Measurements from ENCODE around the gene IFI30. TPM values are rescaled to one million over a fixed set of nuclear protein-coding genes. Genes with fewer than 3 reads are reported as not detected.

The IFI30 gene
- polyA plus RNA-seq, 1 of the 3 experiments (the other 2 are of a cell fraction) = 11.6 TPM

- no peak for TF ChIP-seq CHD2 (IDR thresholded peaks at IDR 0.05; ENCODE audit: low read length, partially characterized antibody)
Measured at GRCh38 chr19:18144361-18144760, 29.3 kb upstream of the IFI30 start (continued).

DNA sequence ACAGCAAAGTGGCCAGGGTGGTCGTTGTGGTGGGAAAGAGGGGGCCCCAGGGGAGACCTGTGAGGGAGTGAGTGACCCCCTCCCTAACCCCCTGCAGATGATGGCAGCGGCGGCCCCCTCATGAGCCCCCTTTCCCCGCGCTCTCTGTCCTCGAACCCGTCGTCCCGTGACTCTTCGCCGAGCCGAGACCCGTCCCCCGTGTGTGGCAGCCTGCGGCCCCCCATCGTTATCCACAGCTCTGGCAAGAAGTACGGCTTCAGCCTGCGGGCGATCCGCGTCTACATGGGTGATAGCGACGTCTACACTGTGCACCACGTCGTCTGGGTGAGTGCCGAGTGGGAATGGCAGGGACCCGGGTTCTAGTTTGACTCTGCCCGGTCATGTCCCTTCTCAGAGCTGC is 28.7 kb upstream of the IFI30 start:
- Histone ChIP-seq H3K27ac (ENCODE audit: low read depth in 2 of 2, low read length in 1 of 2) (no peak overlapping the region), H3K4me3 (ENCODE audit: low read depth in 2 of 2, low read length in 1 of 2) (no peak overlapping the region), H3K4me1 (ENCODE audit: control insufficient read depth in 1 of 2, insufficient read depth in 2 of 2, low read depth in 1 of 2, low read length in 1 of 2) (no peaks in the 10 kb centered on the region), H3K4me2 (no peak overlapping the region), H2AFZ (ENCODE audit: low read depth) (no peak overlapping the region), H3K36me3 (replicated peaks in 1 of 2; ENCODE audit: control insufficient read depth in 1 of 2, insufficient read depth in 2 of 2, low read length in 1 of 2) (peaks cover 12 to 25% of the 10 kb centered on the region in 2 experiments), H3K9ac (no peak overlapping the region), H3K79me2 (ENCODE audit: insufficient read depth) (no peaks in the 10 kb centered on the region), H3K9me3 (no peaks in the 10 kb centered on the region), H4K20me1 (ENCODE audit: insufficient read depth) (no peaks in the 10 kb centered on the region), H3K9me2 (no peaks in the 10 kb centered on the region), H3K27me3 (ENCODE audit: insufficient read depth) (no peaks in the 10 kb centered on the region), H3F3A (replicated peaks; ENCODE audit: insufficient read depth) (no peaks in the 10 kb centered on the region)
- CTCF ChIA-PET = interaction anchor here (0.6 kb wide), 1 partner anchor 86 kb away, joined by 5 read pairs; no protein-coding TSS in a partner anchor
- no peak for DNase-seq
- 96% methylated on average over 28 of the region's 28 CpGs for WGBS (ENCODE audit: low lambda C conversion rate)
- POLR2A ChIA-PET = no interaction called here
- no peak for TF ChIP-seq SMC3 (IDR thresholded peaks at IDR 0.05; ENCODE audit: low read depth, low read length)
- TF ChIP-seq GABPA (IDR thresholded peaks at IDR 0.05; ENCODE audit: low read depth) = no peak
- TF ChIP-seq IRF3 (IDR thresholded peaks at IDR 0.05; ENCODE audit: low read depth, low read length) = no peak
- no peak for TF ChIP-seq POLR2AphosphoS5 (IDR thresholded peaks at IDR 0.05; ENCODE audit: low read depth, low read length)
- no peak for TF ChIP-seq FOXJ3 (CRISPR knock-in tag; IDR thresholded peaks at IDR 0.05)
- TF ChIP-seq, protein P1, sequence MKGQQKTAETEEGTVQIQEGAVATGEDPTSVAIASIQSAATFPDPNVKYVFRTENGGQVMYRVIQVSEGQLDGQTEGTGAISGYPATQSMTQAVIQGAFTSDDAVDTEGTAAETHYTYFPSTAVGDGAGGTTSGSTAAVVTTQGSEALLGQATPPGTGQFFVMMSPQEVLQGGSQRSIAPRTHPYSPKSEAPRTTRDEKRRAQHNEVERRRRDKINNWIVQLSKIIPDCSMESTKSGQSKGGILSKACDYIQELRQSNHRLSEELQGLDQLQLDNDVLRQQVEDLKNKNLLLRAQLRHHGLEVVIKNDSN (IDR thresholded peaks at IDR 0.05; ENCODE audit: borderline replicate concordance, low read depth) = no peak
- TF ChIP-seq RCOR1 (IDR thresholded peaks at IDR 0.05; ENCODE audit: low read length) = no peak

- Histone ChIP-seq H3K79me2 (ENCODE audit: insufficient read depth) (no peaks in the 10 kb centered on the region), H3K27ac (ENCODE audit: low read depth in 2 of 2, low read length in 1 of 2) (no peak overlapping the region), H4K20me1 (ENCODE audit: insufficient read depth) (no peaks in the 10 kb centered on the region), H3K9me2 (no peaks in the 10 kb centered on the region), H3K4me1 (ENCODE audit: control insufficient read depth in 1 of 2, insufficient read depth in 2 of 2, low read depth in 1 of 2, low read length in 1 of 2) (no peaks in the 10 kb centered on the region), H3K27me3 (ENCODE audit: insufficient read depth) (no peaks in the 10 kb centered on the region), H3K4me3 (ENCODE audit: low read depth in 2 of 2, low read length in 1 of 2) (no peak overlapping the region), H3F3A (replicated peaks; ENCODE audit: insufficient read depth) (no peaks in the 10 kb centered on the region), H3K4me2 (no peak overlapping the region), H3K9me3 (no peaks in the 10 kb centered on the region), H2AFZ (ENCODE audit: low read depth) (no peak overlapping the region), H3K36me3 (replicated peaks in 1 of 2; ENCODE audit: control insufficient read depth in 1 of 2, insufficient read depth in 2 of 2, low read length in 1 of 2) (peaks cover 9 to 26% of the 10 kb centered on the region in 2 experiments), H3K9ac (no peak overlapping the region)
- no peak for DNase-seq
- 98% methylated on average over 9 of the region's 19 CpGs for WGBS (ENCODE audit: low lambda C conversion rate)
- CTCF ChIA-PET = interaction anchor here (0.9 to 1.0 kb wide), 2 partner anchors 13 to 32 kb away, joined by 3 read pairs; no protein-coding TSS in a partner anchor
- POLR2A ChIA-PET = no interaction called here
- no peak for TF ChIP-seq YY1 (IDR thresholded peaks at IDR 0.05; ENCODE audit: low read depth)
- TF ChIP-seq, protein P2, sequence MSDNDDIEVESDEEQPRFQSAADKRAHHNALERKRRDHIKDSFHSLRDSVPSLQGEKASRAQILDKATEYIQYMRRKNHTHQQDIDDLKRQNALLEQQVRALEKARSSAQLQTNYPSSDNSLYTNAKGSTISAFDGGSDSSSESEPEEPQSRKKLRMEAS (IDR thresholded peaks at IDR 0.05; ENCODE audit: low read depth) = no peak
- TF ChIP-seq REST (IDR thresholded peaks at IDR 0.05; ENCODE audit: low read depth, low read length) = no peak
- TF ChIP-seq USF2 (IDR thresholded peaks at IDR 0.05; ENCODE audit: borderline replicate concordance, low read depth, low read length) = no peak
- no peak for TF ChIP-seq NFIC (IDR thresholded peaks at IDR 0.05; ENCODE audit: borderline replicate concordance)
Measured at GRCh38 chr19:18145391-18145999, 28.1 kb upstream of the IFI30 start.

Measured in SK-N-SH (cell line).